OCI-LY1 (cell line): ENCODE results near the gene GALNT10.

Experiments used
- CTCF ChIP-seq: fragments of 200-600 bp; sonication (generic), shearing (Covaris generic); IDR thresholded peaks from 2 replicates; pipeline ENCODE4 v1.5.1; 2017; ENCODE audit warnings: mild to moderate bottlenecking, antibody characterized with exemption, low read length, moderate library complexity, mixed read lengths
- EZH2 ChIP-seq: fragments of 200-600 bp; sonication (generic), shearing (Covaris generic); IDR thresholded peaks from 2 replicates; pipeline ENCODE4 v1.8.0; 2017; ENCODE audit warnings: borderline replicate concordance, mixed run types, mild to moderate bottlenecking, antibody characterized with exemption, low read length, moderate library complexity, mixed read lengths

DNA sequence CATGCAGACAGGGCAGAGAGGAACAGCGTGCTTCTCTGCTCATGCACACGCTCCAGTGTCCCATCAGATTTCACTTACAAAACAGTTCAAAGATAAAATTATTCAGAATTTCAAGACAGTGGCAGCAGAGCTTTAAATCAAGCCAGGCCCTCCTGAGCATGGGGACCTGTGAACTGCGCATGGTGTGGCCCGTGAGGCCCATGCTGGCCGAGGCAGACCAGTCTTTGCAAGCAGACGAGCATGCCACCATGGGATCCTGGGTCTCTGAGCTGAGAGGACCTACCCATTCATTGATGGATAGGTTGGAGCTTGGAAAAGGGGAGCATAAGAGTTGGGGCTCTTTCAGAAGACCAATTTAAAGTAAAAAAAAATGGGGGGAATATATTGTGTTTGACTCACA is 220.3 kb downstream of the GALNT10 start:
- TF ChIP-seq CTCF (no peak), EZH2 (no peak)
